CD1c-positive myeloid dendritic cell (primary cell): ENCODE measurements around the gene OCEL1.
A peak's percentile ranks its signal among the peaks of the same experiment; 100 is the strongest.
"Not testable (repeated sequence)": the region's sequence is repeated elsewhere in the genome, so short reads cannot be mapped to it uniquely, and the experiment has no call there.

ENCODE experiments used
- DNase-seq: peaks from one replicate; pipeline ENCODE4 v3.0.0-alpha.2; 2016; ENCODE audit errors: extremely low spot score

Gene OCEL1, protein sequence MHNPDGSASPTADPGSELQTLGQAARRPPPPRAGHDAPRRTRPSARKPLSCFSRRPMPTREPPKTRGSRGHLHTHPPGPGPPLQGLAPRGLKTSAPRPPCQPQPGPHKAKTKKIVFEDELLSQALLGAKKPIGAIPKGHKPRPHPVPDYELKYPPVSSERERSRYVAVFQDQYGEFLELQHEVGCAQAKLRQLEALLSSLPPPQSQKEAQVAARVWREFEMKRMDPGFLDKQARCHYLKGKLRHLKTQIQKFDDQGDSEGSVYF

DNA sequence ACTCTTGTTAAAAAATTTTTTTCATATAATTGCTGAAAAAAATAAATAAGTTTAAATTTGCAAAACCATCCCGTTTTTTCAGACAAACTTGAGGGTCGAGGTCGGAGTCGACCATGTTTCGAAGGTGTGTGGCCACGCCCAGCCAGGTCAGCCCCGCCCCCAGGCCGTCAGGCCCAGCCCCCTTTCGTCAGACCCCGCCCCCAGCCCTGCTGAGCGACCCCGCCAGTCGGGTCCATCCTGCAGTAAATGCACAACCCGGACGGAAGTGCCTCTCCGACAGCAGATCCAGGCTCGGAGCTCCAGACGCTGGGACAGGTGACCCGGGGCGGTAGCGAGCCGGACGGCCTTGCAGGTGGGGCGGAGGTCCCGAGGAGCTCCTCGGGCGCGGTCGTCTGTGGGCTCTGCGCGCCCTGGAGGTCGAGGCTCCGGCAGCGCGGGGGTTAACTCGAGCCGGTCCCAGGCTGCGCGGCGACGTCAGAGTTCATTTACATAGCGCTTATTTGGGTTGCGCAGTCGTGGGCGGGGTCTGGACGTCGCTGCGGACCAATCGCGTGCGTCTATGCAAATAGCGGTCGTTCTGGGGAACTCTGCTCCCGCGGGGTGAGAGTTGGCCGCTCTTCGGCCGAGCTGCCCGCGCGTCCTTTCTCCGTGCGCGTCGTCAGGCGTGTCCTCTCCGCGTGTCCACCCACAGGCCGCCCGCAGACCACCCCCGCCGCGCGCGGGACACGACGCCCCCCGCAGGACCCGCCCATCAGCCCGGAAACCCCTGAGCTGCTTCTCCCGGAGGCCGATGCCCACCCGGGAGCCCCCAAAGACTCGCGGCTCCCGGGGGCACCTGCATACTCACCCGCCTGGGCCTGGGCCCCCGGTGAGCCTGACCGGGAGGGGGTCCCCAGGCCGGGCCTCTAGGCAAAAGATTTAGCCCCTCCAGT lies at the start of gene OCEL1:
Gene OCEL1 (plus strand): TSS at position 225 of the 932 bp plus-strand sequence. CDS start 22 bp downstream, at position 247.
- peak; percentile 99 for DNase-seq

DNA sequence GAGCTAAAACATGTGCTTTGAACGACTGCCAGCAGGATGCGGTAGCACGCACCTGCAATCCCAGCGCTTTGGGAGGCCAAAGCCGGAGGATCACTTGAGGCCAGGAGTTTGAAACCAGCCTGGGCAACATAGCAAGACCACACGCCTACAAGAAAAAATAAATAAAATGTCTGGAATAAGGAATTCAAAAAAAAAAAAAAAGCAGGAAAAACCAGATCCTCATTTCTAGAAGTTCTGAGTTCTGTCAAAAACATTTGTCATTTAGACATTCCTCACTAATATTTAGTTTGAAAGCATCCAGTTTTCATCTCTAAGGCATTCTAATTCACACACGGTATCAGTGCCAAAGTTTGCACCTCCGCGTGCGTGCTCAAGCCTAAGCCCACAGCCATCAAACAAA lies 47.7 kb upstream of the OCEL1 start:
- no peak for DNase-seq

DNA sequence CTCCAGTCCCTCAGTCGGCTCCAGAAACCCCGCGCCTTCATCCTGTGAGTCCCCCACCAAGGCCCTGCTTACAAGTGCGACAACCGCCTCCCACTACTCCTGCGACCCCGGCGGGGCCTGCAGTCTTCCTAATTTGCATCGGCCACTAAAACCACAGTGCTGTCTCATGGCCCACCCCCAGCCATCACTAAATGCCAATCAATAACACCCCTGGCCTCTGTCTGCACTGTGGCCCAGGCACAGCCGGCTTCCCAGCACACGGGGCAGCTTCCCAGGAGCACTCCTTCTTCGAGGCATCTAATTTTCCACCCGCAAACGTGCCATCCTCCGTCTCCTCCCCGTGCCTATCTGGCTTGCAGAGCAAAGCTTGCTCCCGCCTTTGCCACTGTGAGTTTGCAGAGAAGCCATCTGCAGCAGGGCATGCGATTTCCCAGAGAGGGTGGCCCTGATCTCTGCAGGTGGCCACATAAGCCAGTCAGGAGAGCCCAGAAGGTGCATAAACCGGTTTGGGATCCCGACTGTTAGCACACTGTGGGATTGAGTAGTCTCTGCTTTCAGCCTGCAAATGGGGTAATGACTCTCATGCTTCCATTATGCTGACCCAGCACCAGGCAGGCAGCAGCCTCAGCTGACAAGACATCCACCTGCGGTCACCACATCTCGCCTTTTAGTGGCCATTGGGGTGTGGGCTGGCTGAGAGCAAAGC lies 44.9 kb upstream of the OCEL1 start:
- no peak for DNase-seq

DNA sequence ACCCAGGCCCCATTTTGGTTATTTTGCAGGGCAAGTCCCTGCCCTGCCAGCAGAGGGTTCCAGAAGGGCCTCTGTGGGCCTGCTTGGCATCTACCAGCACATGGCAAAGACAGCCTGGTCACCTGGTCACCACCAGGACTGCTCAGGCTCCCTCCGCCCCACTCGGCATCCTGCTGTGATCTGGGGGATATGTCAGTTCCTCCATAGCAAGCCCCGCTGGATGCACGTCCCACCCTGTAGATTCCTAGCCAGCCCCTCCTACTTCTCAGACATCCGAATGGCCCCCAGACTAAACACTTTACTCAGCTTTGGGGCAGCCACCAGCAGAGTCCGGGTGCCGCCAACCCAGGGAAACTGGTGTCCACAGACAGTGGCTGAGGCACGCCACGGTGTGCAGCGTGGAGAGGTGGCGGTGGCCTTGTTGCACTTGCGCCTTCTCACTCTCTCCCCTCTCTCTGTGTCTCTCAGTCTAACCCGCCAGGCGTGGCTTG lies 42.7 kb upstream of the OCEL1 start:
- DNase-seq = no peak

DNA sequence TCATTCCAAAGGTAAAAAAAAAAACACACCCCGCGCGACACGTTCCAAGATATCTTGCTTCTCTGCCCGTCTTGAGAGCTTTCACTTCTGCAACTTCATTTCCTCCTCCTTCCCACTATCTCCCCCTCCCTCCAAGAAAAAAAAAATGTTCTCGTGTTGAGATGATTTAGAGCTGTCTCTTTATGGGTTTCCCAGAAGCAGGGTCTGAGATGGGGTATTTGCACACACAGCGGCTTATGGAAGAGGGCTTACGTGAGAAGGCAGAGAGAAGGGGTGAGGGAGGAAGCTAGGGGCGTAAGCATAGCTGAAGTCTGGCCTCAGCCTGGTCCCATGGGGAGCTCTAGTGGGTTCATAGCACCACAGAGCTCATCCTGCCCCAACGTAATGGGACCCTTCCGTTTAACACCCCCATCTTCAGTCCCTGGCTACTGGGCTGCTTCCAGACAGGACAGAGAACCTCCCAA lies 42.1 kb upstream of the OCEL1 start:
- peak; percentile 68 for DNase-seq

DNA sequence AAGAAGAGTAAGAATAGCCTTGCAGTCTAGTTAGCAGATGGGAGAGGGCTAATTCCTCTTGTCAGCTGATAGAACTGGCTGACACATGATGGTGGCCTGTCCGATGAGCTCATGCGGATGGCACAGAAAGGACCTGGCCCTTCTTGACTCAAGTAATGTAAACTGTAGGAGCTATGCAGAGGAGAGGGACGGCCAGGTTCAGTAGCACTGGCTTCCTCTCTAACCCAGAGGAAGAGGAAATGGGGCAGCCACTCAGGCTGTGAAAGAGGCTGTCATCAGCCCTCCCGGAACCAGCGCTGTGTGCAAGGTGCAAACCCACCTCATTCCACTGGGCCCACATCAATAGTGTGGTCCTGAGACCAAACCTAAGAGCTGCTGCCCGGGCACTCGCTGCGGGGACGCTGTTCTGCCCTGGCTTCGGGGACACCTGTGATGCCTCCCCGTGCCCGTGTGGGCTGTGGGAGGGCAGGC lies 41.6 kb upstream of the OCEL1 start:
- peak; percentile 54 for DNase-seq

DNA sequence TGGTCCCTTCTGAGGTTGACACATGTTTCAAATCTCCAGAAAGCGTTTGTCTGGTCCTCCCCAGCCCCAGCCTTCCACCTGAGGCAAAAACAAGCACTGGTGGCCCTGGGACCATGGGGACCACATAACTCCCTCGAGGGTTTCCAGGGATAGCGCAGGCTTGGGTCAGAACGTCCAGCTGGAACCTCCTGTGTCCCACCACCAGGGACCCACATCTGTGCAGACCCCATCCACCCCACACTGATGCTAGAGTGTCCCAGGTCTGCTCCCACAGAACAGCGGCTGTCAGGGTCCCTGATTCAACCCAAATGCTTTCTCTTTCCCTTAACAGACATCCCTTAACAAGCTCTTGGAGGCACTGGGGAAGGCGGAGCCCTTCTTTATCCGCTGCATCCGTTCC lies 40.4 kb upstream of the OCEL1 start:
- DNase-seq = no peak

DNA sequence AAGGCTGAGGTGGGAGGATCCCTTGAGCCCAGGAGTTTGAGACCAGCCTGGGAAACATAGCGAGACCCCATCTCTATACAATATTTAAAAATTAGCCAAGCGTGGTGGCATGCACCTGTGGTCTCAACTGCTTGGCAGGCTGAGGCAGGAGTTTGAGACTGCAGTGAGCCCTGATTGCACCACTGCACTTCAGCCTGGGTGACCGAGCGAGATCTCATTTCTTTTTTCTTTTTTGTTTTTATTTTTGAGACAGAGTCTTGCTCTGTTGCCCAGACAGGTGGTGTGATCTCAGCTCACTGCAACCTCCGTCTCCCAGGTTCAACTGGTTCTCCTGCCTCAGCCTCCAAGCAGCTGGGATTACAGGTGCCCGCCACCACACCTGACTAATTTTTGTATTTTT lies 34.3 kb upstream of the OCEL1 start:
- not testable (repeated sequence) for DNase-seq

DNA sequence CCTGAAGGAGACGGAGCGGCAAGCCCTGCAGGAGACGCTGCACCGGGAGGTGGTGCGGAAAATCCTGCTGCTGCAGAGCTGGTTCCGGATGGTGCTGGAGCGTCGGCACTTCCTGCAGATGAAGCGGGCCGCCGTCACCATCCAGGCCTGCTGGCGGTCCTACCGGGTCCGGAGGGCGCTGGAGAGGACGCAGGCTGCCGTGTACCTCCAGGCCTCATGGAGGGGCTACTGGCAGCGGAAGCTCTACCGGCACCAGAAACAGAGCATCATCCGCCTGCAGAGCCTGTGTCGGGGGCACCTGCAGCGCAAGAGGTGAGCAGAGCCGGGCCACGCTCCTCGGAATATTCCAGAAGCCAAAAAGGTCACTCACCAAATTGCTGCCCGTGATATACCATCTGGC lies 33.3 kb upstream of the OCEL1 start:
- no peak for DNase-seq

DNA sequence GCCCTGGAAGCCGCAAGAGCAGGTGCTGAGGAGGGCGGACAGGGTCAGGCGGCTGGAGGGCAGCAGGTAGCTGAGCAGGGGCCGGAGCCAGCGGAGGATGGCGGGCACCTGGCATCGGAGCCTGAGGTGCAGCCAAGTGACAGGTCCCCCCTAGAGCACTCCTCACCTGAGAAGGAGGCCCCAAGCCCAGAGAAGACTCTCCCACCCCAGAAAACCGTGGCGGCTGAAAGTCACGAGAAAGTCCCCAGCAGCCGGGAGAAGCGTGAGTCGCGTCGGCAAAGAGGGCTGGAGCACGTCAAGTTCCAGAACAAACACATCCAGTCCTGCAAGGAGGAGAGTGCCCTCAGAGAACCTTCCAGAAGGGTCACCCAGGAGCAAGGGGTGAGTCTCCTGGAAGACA lies 31.4 kb upstream of the OCEL1 start:
- DNase-seq = no peak

DNA sequence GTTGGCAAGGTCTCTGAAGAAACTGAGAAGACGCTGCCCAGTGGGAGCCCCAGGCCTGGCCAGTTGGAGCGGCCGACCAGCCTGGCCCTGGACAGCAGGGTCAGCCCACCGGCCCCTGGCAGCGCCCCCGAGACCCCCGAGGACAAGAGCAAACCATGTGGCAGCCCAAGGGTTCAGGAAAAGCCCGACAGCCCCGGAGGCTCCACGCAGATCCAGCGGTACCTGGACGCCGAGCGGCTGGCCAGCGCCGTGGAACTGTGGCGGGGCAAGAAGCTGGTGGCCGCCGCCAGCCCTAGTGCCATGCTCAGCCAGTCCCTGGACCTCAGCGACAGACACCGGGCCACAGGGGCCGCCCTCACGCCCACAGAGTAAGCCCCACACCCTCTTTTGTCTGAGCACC lies 30.9 kb upstream of the OCEL1 start:
- DNase-seq = no peak

DNA sequence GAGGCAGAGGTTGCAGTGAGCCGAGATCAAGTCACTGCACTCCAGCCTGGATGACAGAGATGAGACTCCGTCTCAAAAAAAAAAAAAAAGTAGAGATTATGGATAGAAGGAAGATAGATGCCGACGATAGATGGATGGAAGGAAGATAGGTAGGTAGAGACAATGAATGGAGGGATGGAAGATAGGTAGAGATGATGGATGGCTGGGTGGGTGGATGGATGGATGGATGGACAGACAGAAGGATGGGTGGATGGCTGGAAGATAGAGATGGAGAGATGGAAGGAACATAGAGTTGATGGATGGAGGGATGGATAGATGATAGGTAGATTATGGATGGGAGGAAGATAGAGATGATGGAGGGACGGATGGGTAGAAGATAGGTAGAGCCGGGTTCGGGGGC lies 29.4 kb upstream of the OCEL1 start:
- no peak for DNase-seq

DNA sequence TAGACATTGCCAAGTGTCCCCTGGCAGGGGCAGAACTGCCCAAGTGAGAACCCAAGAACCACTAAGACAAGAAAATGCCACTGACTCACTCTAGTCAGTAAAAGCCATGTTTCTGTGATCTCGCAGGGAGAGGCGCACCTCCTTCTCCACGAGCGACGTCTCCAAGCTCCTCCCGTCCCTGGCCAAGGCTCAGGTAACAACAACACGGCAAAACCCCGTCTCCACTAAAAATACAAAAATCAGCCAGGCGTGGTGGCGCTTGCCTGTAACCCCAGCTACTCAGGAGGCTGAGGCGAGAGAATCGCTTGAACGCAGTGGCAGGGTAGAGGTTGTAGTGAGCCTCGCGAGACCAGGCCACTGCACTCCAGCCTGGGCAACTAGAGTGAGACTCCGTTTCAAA lies 28.4 kb upstream of the OCEL1 start:
- DNase-seq = no peak

DNA sequence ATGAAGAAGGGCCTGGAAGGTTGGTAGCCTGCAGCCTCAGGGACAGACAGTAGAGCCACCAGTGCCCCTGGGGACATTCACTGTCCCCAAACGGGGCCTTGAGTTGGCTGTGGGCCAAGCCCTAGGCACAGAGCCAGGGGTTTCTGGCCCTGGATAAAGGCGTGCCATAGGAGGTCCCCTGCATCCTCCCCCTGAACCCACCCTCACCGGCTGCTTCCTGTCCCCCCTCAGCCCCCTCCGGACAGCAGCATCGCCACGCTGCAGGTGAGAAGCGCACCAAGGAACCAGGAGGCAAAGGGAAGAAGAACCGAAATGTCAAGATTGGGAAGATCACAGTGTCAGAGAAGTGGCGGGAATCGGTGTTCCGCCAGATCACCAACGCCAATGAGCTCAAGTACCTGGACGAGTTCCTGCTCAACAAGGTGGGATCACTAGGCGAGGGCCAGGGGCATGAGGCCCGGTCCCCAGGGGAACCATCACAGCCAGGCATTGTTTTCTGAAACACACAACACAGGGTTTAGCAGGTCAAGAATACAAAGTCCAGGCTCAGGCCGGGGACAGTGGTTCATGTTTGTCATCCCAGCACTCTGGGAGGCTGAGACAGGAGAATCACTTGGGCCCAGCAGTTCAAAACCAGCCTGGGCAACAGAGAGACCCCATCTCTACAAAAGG lies 25.5 kb upstream of the OCEL1 start:
- DNase-seq = no peak

DNA sequence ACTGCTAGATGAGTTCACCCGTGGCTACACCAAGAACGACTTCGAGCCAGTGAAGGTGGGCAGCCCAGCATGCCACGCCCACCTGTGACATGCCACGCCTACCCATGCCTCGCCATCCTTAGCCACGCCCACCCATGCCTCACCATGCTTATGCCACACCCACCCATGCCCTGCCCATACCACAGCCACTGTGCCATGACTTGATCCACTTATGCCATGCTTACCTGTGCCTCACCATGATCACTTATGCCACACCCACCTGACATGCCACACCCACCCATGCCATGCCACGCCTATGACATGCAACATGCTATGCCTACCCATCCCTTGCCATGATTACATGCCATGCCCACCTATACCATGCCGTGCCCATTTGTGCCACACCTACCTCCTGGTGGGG lies 23.8 kb upstream of the OCEL1 start:
- peak; percentile 13 for DNase-seq

DNA sequence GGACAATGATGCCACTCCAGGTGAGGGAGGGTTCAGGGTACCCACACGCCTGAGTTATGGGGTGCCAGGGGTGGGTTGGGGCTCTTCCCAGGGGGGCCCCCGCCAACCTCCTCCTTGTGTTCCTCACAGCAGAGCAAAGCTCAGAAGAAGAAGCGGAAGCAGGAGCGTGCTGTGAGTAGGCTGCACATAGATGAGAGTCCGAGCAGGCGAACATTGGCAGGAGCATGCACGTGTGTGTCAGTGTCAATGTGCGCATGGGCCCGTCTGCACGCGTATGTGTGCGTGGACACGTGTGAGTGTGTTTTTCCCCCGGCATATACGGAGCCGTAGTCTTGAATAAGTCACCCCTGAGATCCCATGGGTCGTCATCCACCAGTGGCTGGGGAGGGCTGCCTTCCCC lies 23.3 kb upstream of the OCEL1 start:
- DNase-seq = no peak

DNA sequence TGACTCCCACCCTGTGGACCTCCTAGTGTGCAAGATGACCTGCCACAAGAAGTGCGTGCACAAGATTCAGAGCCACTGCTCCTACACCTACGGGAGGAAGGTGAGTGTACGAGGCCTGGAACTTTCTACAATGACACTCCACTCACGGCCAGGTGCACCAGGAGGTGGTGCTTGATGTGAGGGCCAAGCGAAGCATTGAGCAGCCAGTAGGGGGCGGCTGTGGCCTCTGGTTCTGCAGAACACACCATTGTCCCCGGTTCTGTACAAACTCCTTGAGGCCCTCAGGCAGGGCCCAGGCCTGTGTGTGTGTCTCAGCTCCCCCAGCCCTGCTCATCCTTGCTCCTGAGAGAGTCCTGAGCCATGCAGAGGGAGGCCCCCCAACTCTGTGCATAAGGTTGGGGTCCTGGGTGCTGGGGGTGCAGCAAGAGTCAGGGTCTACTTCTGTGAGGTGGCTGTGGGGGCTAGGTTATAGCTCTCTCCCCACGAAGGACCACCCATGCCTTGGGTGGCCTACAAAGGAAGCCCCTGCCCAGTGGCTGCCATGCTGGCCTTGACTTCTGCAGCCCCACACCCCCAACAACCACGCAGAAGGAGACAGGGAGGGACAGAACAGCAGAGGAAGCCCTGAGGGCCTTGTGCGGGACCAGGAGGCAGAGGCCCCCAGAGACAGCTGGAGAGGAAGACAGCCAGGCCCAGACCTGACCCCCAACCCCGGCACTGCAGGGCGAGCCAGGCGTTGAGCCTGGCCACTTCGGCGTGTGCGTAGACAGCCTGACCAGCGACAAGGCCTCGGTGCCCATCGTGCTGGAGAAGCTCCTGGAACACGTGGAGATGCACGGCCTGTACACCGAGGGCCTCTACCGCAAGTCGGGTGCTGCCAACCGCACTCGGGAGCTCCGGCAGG lies 20.5 kb upstream of the OCEL1 start:
- peak; percentile 40 for DNase-seq

DNA sequence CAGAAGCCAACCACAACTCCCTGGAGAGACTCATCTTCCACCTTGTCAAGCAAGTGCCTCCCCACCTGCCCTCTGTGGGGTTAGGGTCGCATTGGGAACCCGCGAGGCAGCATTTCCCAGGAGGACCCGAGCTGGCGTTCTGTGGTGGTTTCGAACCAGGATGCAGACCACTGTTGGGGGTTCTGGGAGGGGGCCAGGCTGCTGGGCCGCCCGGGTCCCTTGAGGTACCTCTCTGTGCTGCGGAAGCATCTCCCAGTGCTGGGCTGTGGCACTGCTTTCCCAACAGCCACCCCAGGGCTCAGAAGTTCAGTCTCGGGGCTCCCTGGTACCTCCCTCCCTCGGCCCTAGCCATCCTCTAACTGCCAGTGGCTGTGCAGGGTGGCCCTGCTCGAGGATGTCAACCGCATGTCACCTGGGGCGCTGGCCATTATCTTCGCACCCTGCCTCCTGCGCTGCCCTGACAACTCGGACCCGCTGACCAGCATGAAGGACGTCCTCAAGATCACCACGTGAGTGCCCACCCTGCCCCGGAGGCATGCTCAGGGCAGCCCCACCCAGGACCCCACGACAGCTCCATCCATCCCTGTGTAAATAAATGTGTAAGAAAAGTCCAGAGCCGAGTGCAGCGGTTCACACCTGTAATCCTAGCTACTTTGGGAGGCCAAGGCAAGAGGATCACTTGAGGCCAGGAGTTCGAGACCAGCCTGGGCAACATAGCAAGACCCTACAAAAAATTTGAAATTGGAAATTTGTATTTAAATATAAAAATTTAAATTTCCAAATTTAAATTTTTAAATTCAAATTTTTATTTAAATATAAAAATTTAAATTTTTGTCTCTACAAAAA lies 19.1 kb upstream of the OCEL1 start:
- DNase-seq = no peak
